ENCODE measurements around the gene ABCB1. TPM values are rescaled to one million over a fixed set of nuclear protein-coding genes. Genes with fewer than 3 reads are reported as not detected.

ABCB1 gene
- total RNA-seq, 2 donors from 2014 or later = 22.2 to 136 TPM

- no peak for DNase-seq
- no peak for TF ChIP-seq CTCF (IDR thresholded peaks at IDR 0.05)
- no peak overlapping the region for H3K4me3 ChIP-seq
- H3K9me3 ChIP-seq = no peaks in the 10 kb centered on the region
- H3K27me3 ChIP-seq = no peaks in the 10 kb centered on the region
- no peaks in the 10 kb centered on the region for H3K4me1 ChIP-seq
- no peak overlapping the region for H3K9ac ChIP-seq (ENCODE audit: low read depth in 2 of 2, low read length in 2 of 2)
- H3K27ac ChIP-seq = no peak overlapping the region
- intact Hi-C loops (cut with DNase I) = no loop called here
- no peaks in the 10 kb centered on the region for H3K36me3 ChIP-seq
Observed at GRCh38 chr7:87596136-87596535, 4.5 kb downstream of the ABCB1 start.

GRCh38 chr7:87592300-87592699 lies 8.4 kb downstream of the ABCB1 start:
- no peak overlapping the region for H3K27ac ChIP-seq
- no peaks in the 10 kb centered on the region for H3K36me3 ChIP-seq
- no peak for TF ChIP-seq CTCF (IDR thresholded peaks at IDR 0.05)
- no peaks in the 10 kb centered on the region for H3K27me3 ChIP-seq
- no peak overlapping the region for H3K4me3 ChIP-seq
- DNase-seq = peak; percentile 57
- no peaks in the 10 kb centered on the region for H3K9me3 ChIP-seq
- peaks cover 4% of the 10 kb centered on the region for H3K4me1 ChIP-seq
- intact Hi-C loops (cut with DNase I) = no loop called here
- H3K9ac ChIP-seq (ENCODE audit: low read depth in 2 of 2, low read length in 2 of 2) = no peak overlapping the region

- H3K27me3 ChIP-seq = no peaks in the 10 kb centered on the region
- H3K9ac ChIP-seq (ENCODE audit: low read depth in 2 of 2, low read length in 2 of 2) = peak overlapping the region in 1 of 2 donors; percentile 1
- H3K4me3 ChIP-seq = no peak overlapping the region
- intact Hi-C loops (cut with DNase I) = no loop called here
- no peak for TF ChIP-seq CTCF (IDR thresholded peaks at IDR 0.05)
- H3K36me3 ChIP-seq = no peaks in the 10 kb centered on the region
- H3K4me1 ChIP-seq = peaks cover 4% of the 10 kb centered on the region
- no peak for DNase-seq
- no peaks in the 10 kb centered on the region for H3K9me3 ChIP-seq
- H3K27ac ChIP-seq = no peak overlapping the region
Observed at GRCh38 chr7:87591211-87591610, 9.5 kb downstream of the ABCB1 start.

GRCh38 chr7:87590578-87590977 lies 10.1 kb downstream of the ABCB1 start:
- Histone ChIP-seq H3K4me1 (peaks cover 4% of the 10 kb centered on the region), H3K4me3 (no peak overlapping the region), H3K36me3 (no peaks in the 10 kb centered on the region), H3K9ac (ENCODE audit: low read depth in 2 of 2, low read length in 2 of 2) (no peak overlapping the region), H3K9me3 (no peaks in the 10 kb centered on the region), H3K27ac (no peak overlapping the region), H3K27me3 (no peaks in the 10 kb centered on the region)
- intact Hi-C loops (cut with DNase I) = no loop called here
- TF ChIP-seq CTCF (IDR thresholded peaks at IDR 0.05) = no peak
- DNase-seq = no peak

GRCh38 chr7:87589631-87590030 lies 11.1 kb downstream of the ABCB1 start:
- H3K36me3 ChIP-seq = no peaks in the 10 kb centered on the region
- no peaks in the 10 kb centered on the region for H3K27me3 ChIP-seq
- H3K9ac ChIP-seq (ENCODE audit: low read depth in 2 of 2, low read length in 2 of 2) = no peak overlapping the region
- H3K27ac ChIP-seq = no peak overlapping the region
- intact Hi-C loops (cut with DNase I) = no loop called here
- no peak overlapping the region for H3K4me3 ChIP-seq
- no peaks in the 10 kb centered on the region for H3K9me3 ChIP-seq
- peaks cover 4% of the 10 kb centered on the region for H3K4me1 ChIP-seq
- no peak for DNase-seq
- TF ChIP-seq CTCF (IDR thresholded peaks at IDR 0.05) = no peak

- Histone ChIP-seq H3K27ac (no peak overlapping the region), H3K4me3 (no peak overlapping the region), H3K9me3 (no peaks in the 10 kb centered on the region), H3K36me3 (no peaks in the 10 kb centered on the region), H3K9ac (ENCODE audit: low read depth in 2 of 2, low read length in 2 of 2) (no peak overlapping the region), H3K4me1 (no peaks in the 10 kb centered on the region), H3K27me3 (no peaks in the 10 kb centered on the region)
- DNase-seq = no peak
- intact Hi-C loops (cut with DNase I) = no loop called here
- no peak for TF ChIP-seq CTCF (IDR thresholded peaks at IDR 0.05)
Observed at GRCh38 chr7:87581723-87582122, 19.0 kb downstream of the ABCB1 start.
